ENCODE results near the gene CASQ1. TPM values are rescaled to one million over a fixed set of nuclear protein-coding genes. Genes with fewer than 3 reads are reported as not detected.

Gene CASQ1
- total and polyA plus RNA-seq, 4 donors, result 0.08 to 0.37 (median 0.25) TPM

DNA sequence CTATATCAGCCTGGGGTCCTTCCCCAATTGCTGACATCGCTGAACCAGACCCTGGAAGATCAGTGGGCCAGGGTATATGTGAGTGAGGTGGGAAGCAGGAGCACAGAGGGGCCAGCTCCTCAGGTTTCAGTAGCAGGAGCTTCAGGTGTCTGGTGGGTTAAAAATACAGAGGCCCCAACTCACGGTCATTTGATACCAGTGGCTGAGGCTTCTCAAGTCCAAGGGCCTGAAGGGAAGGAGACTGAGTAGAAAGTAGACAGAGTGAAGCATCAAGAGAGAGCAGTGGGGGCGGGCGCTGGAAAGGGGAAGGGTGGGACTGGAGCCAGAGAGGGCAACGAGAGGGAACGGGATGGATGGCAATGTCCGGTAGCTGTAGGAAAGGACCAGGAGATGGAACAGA is 2.0 kb upstream of the CASQ1 start:
- H3K4me3 ChIP-seq, result no peak overlapping the region
- no peaks in the 10 kb centered on the region for H3K27me3 ChIP-seq (ENCODE audit: control insufficient read depth in 3 of 3, insufficient read depth in 3 of 3, low read length in 2 of 3)
- no peaks in the 10 kb centered on the region for H3K36me3 ChIP-seq (ENCODE audit: control insufficient read depth in 4 of 4, insufficient read depth in 4 of 4, low read length in 4 of 4)
- WGBS, 2 donors, result 88 to 90% methylated on average over 7 of the region's 7 CpGs
- ATAC-seq (ENCODE audit: insufficient read depth, low FRiP score) (no peak), DNase-seq (no peak)
- no peaks in the 10 kb centered on the region for H3K9me3 ChIP-seq (ENCODE audit: control insufficient read depth in 4 of 4, insufficient read depth in 3 of 4, low read length in 3 of 4)
- TF ChIP-seq CTCF (IDR thresholded peaks at IDR 0.05; ENCODE audit: control extremely low read depth, extremely low read depth), result no peak
- peaks cover 0 to 16% (median 3%) of the 10 kb centered on the region in 5 donors for H3K4me1 ChIP-seq (ENCODE audit: control insufficient read depth in 5 of 5, insufficient read depth in 5 of 5, low read length in 5 of 5)
- H3K9ac ChIP-seq (ENCODE audit: insufficient read depth in 1 of 2, low read length in 2 of 2), result no peak overlapping the region
- no peak overlapping the region for H3K27ac ChIP-seq (ENCODE audit: low read depth in 1 of 2, low read length in 1 of 2)

DNA sequence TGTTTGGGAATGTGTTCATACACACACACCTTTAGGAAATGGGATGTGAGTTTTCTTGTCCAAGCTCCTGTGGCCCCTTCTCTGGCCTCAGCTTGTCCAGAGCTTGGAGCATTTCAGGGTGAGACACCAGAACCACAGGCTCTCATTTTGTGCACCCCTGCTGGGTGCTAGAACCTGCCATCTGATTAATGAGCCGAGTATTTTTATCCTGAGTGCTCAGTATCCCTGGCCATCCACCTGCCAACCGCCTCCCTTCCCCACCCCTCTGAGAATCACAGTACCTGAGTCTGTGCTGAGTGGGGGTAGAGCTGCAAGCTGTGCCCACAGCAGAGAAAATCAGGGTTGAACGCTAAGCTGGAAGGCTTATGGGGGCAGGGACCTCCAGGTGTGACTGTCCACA is 1.4 kb downstream of the CASQ1 start:
- ATAC-seq (ENCODE audit: insufficient read depth, low FRiP score), result no peak
- WGBS, 2 donors, result 86 to 96% methylated on average over 3 of the region's 3 CpGs

GRCh38 chr1:160192234-160192633 is 1.9 kb downstream of the CASQ1 start:
- H3K27ac ChIP-seq (ENCODE audit: low read depth in 1 of 2, low read length in 1 of 2), result no peak overlapping the region
- H3K9me3 ChIP-seq (ENCODE audit: control insufficient read depth in 4 of 4, insufficient read depth in 3 of 4, low read length in 3 of 4), result no peaks in the 10 kb centered on the region
- H3K9ac ChIP-seq (ENCODE audit: insufficient read depth in 1 of 2, low read length in 2 of 2), result no peak overlapping the region
- DNase-seq (no peak), ATAC-seq (ENCODE audit: insufficient read depth, low FRiP score) (no peak)
- no peak overlapping the region for H3K4me3 ChIP-seq
- no peaks in the 10 kb centered on the region for H3K27me3 ChIP-seq (ENCODE audit: control insufficient read depth in 3 of 3, insufficient read depth in 3 of 3, low read length in 2 of 3)
- no peak for TF ChIP-seq CTCF (IDR thresholded peaks at IDR 0.05; ENCODE audit: control extremely low read depth, extremely low read depth)
- H3K36me3 ChIP-seq (ENCODE audit: control insufficient read depth in 4 of 4, insufficient read depth in 4 of 4, low read length in 4 of 4), result no peaks in the 10 kb centered on the region
- H3K4me1 ChIP-seq (ENCODE audit: control insufficient read depth in 5 of 5, insufficient read depth in 5 of 5, low read length in 5 of 5), result peaks cover 0 to 19% (median 3%) of the 10 kb centered on the region in 5 donors

More for the DNA sequence above, 1.4 kb downstream of the CASQ1 start:
- Histone ChIP-seq H3K27ac (ENCODE audit: low read depth in 1 of 2, low read length in 1 of 2) (no peak overlapping the region), H3K4me3 (no peak overlapping the region), H3K9ac (ENCODE audit: insufficient read depth in 1 of 2, low read length in 2 of 2) (no peak overlapping the region), H3K27me3 (ENCODE audit: control insufficient read depth in 3 of 3, insufficient read depth in 3 of 3, low read length in 2 of 3) (no peaks in the 10 kb centered on the region), H3K4me1 (ENCODE audit: control insufficient read depth in 5 of 5, insufficient read depth in 5 of 5, low read length in 5 of 5) (peaks cover 0 to 19% (median 3%) of the 10 kb centered on the region in 5 donors), H3K36me3 (ENCODE audit: control insufficient read depth in 4 of 4, insufficient read depth in 4 of 4, low read length in 4 of 4) (no peaks in the 10 kb centered on the region), H3K9me3 (ENCODE audit: control insufficient read depth in 4 of 4, insufficient read depth in 3 of 4, low read length in 3 of 4) (no peaks in the 10 kb centered on the region)
- no peak for DNase-seq
- no peak for TF ChIP-seq CTCF (IDR thresholded peaks at IDR 0.05; ENCODE audit: control extremely low read depth, extremely low read depth)

All from lung (tissue), 12 donors.